BLaER1 treated with 17β-estradiol and CSF1 and Interleukin-3, amounts not matched to agents 10 nM and 100 nM (cell line): ENCODE measurements around the gene NHSL1.

Source experiments
- H3K27ac ChIP-seq, 11 experiments: shearing (Covaris generic); formaldehyde crosslinking; 2 replicates each; pipeline ENCODE4 v1.8.1; 2022
- H3K27me3 ChIP-seq, 11 experiments: shearing (Covaris generic); formaldehyde crosslinking; 2 replicates each; pipeline ENCODE4 v1.8.1; 2022
- H3K36me3 ChIP-seq, 11 experiments: shearing (Covaris generic); formaldehyde crosslinking; 2 replicates each; pipeline ENCODE4 v1.8.1; 2022
- H3K4me1 ChIP-seq, 10 experiments: shearing (Covaris generic); formaldehyde crosslinking; 2 replicates each; pipeline ENCODE4 v1.8.1; 2022
- H3K4me2 ChIP-seq, 11 experiments: shearing (Covaris generic); formaldehyde crosslinking; 2 replicates each; pipeline ENCODE4 v1.8.1; 2022
- H3K4me3 ChIP-seq, 10 experiments: shearing (Covaris generic); formaldehyde crosslinking; 2 replicates each; pipeline ENCODE4 v1.8.1; 2022
- H3K9ac ChIP-seq, 11 experiments: shearing (Covaris generic); formaldehyde crosslinking; 2 replicates each; pipeline ENCODE4 v1.8.1; 2022
- H3K9me3 ChIP-seq, 11 experiments: shearing (Covaris generic); formaldehyde crosslinking; replicated peaks in 1 of 11; 2 replicates each; pipeline ENCODE4 v1.8.1; 2022
- H4K20me1 ChIP-seq, 11 experiments: shearing (Covaris generic); formaldehyde crosslinking; 2 replicates each; pipeline ENCODE4 v1.8.1; 2022
- Cebpa-rat ChIP-seq, 11 experiments: shearing (Covaris generic); IDR thresholded peaks; 2 replicates each; pipeline ENCODE4 v1.8.1; 2022

Gene NHSL1

GRCh38 chr6:138468320-138469015, 30.8 kb downstream of the NHSL1 start:
- no peak for TF ChIP-seq Cebpa-rat (IDR thresholded peaks at IDR 0.05)
- Histone ChIP-seq H3K36me3 (peaks cover 8 to 82% (median 45%) of the 10 kb centered on the region in 11 experiments; a peak in 18 of 22 replicates), H3K9me3 (peaks cover 0 to 7% (median 0%) of the 10 kb centered on the region in 11 experiments; a peak in 2 of 22 replicates), H3K4me2 (no peak overlapping the region), H3K4me1 (no peaks in the 10 kb centered on the region), H3K27ac (no peak overlapping the region), H4K20me1 (no peaks in the 10 kb centered on the region), H3K4me3 (no peak overlapping the region), H3K27me3 (no peaks in the 10 kb centered on the region), H3K9ac (no peak overlapping the region)

- Histone ChIP-seq H3K36me3 (peaks cover 11 to 83% (median 48%) of the 10 kb centered on the region in 11 experiments; a peak in 19 of 22 replicates), H3K4me2 (no peak overlapping the region), H3K9me3 (peaks cover 0 to 7% (median 0%) of the 10 kb centered on the region in 11 experiments; a peak in 3 of 22 replicates), H4K20me1 (no peaks in the 10 kb centered on the region), H3K4me3 (no peak overlapping the region), H3K4me1 (no peaks in the 10 kb centered on the region), H3K27me3 (no peaks in the 10 kb centered on the region), H3K9ac (no peak overlapping the region), H3K27ac (no peak overlapping the region)
- no peak for TF ChIP-seq Cebpa-rat (IDR thresholded peaks at IDR 0.05)
Observed at GRCh38 chr6:138467901-138468300, 31.4 kb downstream of the NHSL1 start.

GRCh38 chr6:138465007-138465645, 34.2 kb downstream of the NHSL1 start:
- Histone ChIP-seq H3K36me3 (peaks cover 11 to 87% (median 50%) of the 10 kb centered on the region in 11 experiments; a peak in 19 of 22 replicates), H3K4me3 (no peak overlapping the region), H4K20me1 (no peaks in the 10 kb centered on the region), H3K9me3 (peaks cover 0 to 7% (median 0%) of the 10 kb centered on the region in 11 experiments; a peak in 3 of 22 replicates), H3K9ac (no peak overlapping the region), H3K27me3 (no peaks in the 10 kb centered on the region), H3K4me1 (no peaks in the 10 kb centered on the region), H3K27ac (no peak overlapping the region), H3K4me2 (no peak overlapping the region)
- TF ChIP-seq Cebpa-rat (IDR thresholded peaks at IDR 0.05): no peak

GRCh38 chr6:138464085-138464484, 35.2 kb downstream of the NHSL1 start:
- Histone ChIP-seq H3K4me2 (no peak overlapping the region), H3K9me3 (peaks cover 0 to 7% (median 0%) of the 10 kb centered on the region in 11 experiments; a peak in 3 of 22 replicates), H3K36me3 (peaks cover 7 to 79% (median 43%) of the 10 kb centered on the region in 11 experiments; a peak in 19 of 22 replicates), H3K27ac (no peak overlapping the region), H3K27me3 (no peaks in the 10 kb centered on the region), H3K9ac (no peak overlapping the region), H3K4me1 (no peaks in the 10 kb centered on the region), H4K20me1 (no peaks in the 10 kb centered on the region), H3K4me3 (no peak overlapping the region)
- no peak for TF ChIP-seq Cebpa-rat (IDR thresholded peaks at IDR 0.05)

- Histone ChIP-seq H3K27ac (no peak overlapping the region), H3K9me3 (peaks cover 0 to 7% (median 0%) of the 10 kb centered on the region in 11 experiments; a peak in 3 of 22 replicates), H3K4me1 (peaks cover 1 to 8% (median 3%) of the 10 kb centered on the region in 10 experiments; a peak in 16 of 20 replicates), H3K4me2 (no peak overlapping the region), H3K27me3 (no peaks in the 10 kb centered on the region), H4K20me1 (no peaks in the 10 kb centered on the region), H3K9ac (no peak overlapping the region), H3K36me3 (peaks cover 5 to 60% (median 30%) of the 10 kb centered on the region in 11 experiments; a peak in 19 of 22 replicates), H3K4me3 (no peak overlapping the region)
- no peak for TF ChIP-seq Cebpa-rat (IDR thresholded peaks at IDR 0.05)
Observed at GRCh38 chr6:138461647-138462046, 37.6 kb downstream of the NHSL1 start.

GRCh38 chr6:138456401-138456790, 42.9 kb downstream of the NHSL1 start:
- no peak for TF ChIP-seq Cebpa-rat (IDR thresholded peaks at IDR 0.05)
- peaks cover 11 to 22% (median 17%) of the 10 kb centered on the region in 10 experiments for H3K4me1 ChIP-seq

GRCh38 chr6:138455746-138456400, 43.4 kb downstream of the NHSL1 start:
- Histone ChIP-seq H3K4me3 (no peak overlapping the region), H3K9me3 (no peaks in the 10 kb centered on the region), H4K20me1 (no peaks in the 10 kb centered on the region), H3K9ac (no peak overlapping the region), H3K4me1 (peaks cover 11 to 22% (median 17%) of the 10 kb centered on the region in 10 experiments), H3K27ac (no peak overlapping the region), H3K36me3 (peaks cover 0 to 14% (median 0%) of the 10 kb centered on the region in 11 experiments; a peak in 5 of 22 replicates), H3K4me2 (peak overlapping the region in 10 of 11 experiments; percentile 17 to 50 (median 36); a peak in 20 of 22 replicates), H3K27me3 (no peaks in the 10 kb centered on the region)
- TF ChIP-seq Cebpa-rat (IDR thresholded peaks at IDR 0.05): no peak

More at GRCh38 chr6:138456401-138456790, 42.9 kb downstream of the NHSL1 start:
- Histone ChIP-seq H3K4me3 (no peak overlapping the region), H3K9me3 (no peaks in the 10 kb centered on the region), H3K27me3 (no peaks in the 10 kb centered on the region), H4K20me1 (no peaks in the 10 kb centered on the region), H3K36me3 (peaks cover 0 to 20% (median 0%) of the 10 kb centered on the region in 11 experiments; a peak in 6 of 22 replicates), H3K4me2 (peak overlapping the region; percentile 17 to 50 (median 33); a peak in 19 of 22 replicates), H3K27ac (no peak overlapping the region), H3K9ac (no peak overlapping the region)

GRCh38 chr6:138454981-138455706, 44.1 kb downstream of the NHSL1 start:
- Histone ChIP-seq H3K4me2 (peak overlapping the region in 4 of 11 experiments; percentile 23 to 38 (median 31); a peak in 5 of 22 replicates), H3K27me3 (no peaks in the 10 kb centered on the region), H3K9ac (no peak overlapping the region), H3K4me1 (peaks cover 11 to 22% (median 17%) of the 10 kb centered on the region in 10 experiments), H3K4me3 (no peak overlapping the region), H3K9me3 (no peaks in the 10 kb centered on the region), H4K20me1 (no peaks in the 10 kb centered on the region), H3K27ac (no peak overlapping the region), H3K36me3 (peaks cover 0 to 10% (median 0%) of the 10 kb centered on the region in 11 experiments; a peak in 2 of 22 replicates)
- TF ChIP-seq Cebpa-rat (IDR thresholded peaks at IDR 0.05): no peak
